Adrenal gland (tissue), 5 donors: ENCODE results near the gene FOXN3.

Source experiments
- POLR2A ChIP-seq, 2 donors: fragments of 450-650 bp; IDR thresholded peaks; one replicate each; pipeline ENCODE4 v1.6.1; 2017; ENCODE audit warnings: antibody characterized with exemption in 2 of 2, mild to moderate bottlenecking in 2 of 2, moderate library complexity in 1 of 2
- TF ChIP-seq, protein P1 (sequence below), 6 experiments: fragments of 450-650 bp in 4 of 6; fragments of 200-600 bp in 2 of 6; sonication (generic) in 1 of 6; IDR thresholded peaks; 1 replicate in 5 of 6; 2 replicates in 1 of 6; pipeline versions ENCODE4 v1.5.1 to v1.8.0; 2016 to 2021; ENCODE audit warnings: antibody characterized with exemption in 6 of 6, mild to moderate bottlenecking in 2 of 6, moderate library complexity in 1 of 6
- donor health status: DM: no; HTN: no; CAD: no.

DNA sequence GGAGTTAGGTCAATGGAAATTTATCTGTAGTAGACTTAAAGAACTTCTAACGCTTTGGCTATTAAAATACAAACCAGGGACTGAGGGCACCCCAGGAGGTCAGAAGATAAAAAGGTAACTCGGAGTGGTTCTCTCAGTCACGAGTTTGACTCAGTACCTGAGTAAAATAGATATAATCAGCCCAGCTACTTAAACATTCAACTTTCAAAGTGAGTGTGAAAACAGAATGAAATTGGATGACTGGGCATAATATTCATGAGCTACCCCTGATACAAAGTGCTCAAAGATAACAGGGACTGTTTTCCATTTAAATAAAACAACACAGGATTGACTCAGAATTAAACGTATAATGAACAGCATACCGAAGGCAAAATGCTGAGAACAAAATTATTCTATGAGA is 75.0 kb downstream of the FOXN3 start:
- TF ChIP-seq, protein P1, sequence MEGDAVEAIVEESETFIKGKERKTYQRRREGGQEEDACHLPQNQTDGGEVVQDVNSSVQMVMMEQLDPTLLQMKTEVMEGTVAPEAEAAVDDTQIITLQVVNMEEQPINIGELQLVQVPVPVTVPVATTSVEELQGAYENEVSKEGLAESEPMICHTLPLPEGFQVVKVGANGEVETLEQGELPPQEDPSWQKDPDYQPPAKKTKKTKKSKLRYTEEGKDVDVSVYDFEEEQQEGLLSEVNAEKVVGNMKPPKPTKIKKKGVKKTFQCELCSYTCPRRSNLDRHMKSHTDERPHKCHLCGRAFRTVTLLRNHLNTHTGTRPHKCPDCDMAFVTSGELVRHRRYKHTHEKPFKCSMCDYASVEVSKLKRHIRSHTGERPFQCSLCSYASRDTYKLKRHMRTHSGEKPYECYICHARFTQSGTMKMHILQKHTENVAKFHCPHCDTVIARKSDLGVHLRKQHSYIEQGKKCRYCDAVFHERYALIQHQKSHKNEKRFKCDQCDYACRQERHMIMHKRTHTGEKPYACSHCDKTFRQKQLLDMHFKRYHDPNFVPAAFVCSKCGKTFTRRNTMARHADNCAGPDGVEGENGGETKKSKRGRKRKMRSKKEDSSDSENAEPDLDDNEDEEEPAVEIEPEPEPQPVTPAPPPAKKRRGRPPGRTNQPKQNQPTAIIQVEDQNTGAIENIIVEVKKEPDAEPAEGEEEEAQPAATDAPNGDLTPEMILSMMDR (IDR thresholded peaks at IDR 0.05), result no peak
- TF ChIP-seq POLR2A (IDR thresholded peaks at IDR 0.05), result no peak
